ENCODE data around the gene ATP8B1.

GRCh38 chr18:57655740-57656139 lies 147.4 kb downstream of the ATP8B1 start:
- TF ChIP-seq EZH2 (IDR thresholded peaks at IDR 0.05; ENCODE audit: borderline replicate concordance, low read depth, low read length, severe bottlenecking) = no peak
- TF ChIP-seq POLR2A (IDR thresholded peaks at IDR 0.05; ENCODE audit: low read depth, low read length) = no peak
- TF ChIP-seq CTCF (IDR thresholded peaks at IDR 0.05; ENCODE audit: extremely low read depth in 1 of 2, insufficient read depth in 1 of 2, low read depth in 1 of 2, low read length in 2 of 2) = no peak
- no peak for TF ChIP-seq POLR2AphosphoS5 (IDR thresholded peaks at IDR 0.05; ENCODE audit: insufficient read depth, low read depth, low read length)
- no peak for TF ChIP-seq MAX (IDR thresholded peaks at IDR 0.05; ENCODE audit: insufficient read depth, insufficient read length)
- no peak for TF ChIP-seq FOS (IDR thresholded peaks at IDR 0.05; ENCODE audit: borderline replicate concordance, insufficient read depth, low read length)
- no peak for TF ChIP-seq MYC (IDR thresholded peaks at IDR 0.05; ENCODE audit: low read depth, low read length)
- TF ChIP-seq JUN (IDR thresholded peaks at IDR 0.05; ENCODE audit: borderline replicate concordance, insufficient read depth, insufficient read length, low read depth) = no peak

Measured in endothelial cell of umbilical vein (primary cell).